ENCODE measurements around the gene ZNF414.

DNA sequence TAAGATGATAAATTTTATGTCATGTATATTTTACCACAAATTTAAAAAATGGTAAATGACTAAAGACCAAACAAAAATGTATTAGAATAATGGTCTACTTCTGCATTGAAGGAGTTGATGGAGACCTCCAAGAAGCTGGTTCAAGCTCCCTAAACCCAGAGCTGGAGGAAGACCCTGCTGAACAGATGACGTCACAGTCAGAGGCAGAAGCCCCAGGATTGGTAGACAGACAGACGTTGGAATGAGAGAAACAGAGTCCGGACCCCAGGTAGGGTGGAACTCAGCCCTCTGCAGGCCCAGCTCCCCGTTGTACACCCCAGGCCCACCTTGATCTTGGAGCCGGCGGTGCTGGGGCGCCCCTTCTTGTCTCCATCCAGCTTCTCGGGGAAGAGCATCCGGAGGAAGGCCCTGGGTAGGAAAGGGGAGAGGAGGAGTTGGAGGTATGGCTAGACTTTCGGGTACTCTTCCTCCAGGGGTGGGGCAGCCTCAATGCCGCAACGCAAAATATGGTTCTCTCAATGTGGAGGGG, 25.7 kb upstream of the ZNF414 start:
- TF ChIP-seq, protein P1, sequence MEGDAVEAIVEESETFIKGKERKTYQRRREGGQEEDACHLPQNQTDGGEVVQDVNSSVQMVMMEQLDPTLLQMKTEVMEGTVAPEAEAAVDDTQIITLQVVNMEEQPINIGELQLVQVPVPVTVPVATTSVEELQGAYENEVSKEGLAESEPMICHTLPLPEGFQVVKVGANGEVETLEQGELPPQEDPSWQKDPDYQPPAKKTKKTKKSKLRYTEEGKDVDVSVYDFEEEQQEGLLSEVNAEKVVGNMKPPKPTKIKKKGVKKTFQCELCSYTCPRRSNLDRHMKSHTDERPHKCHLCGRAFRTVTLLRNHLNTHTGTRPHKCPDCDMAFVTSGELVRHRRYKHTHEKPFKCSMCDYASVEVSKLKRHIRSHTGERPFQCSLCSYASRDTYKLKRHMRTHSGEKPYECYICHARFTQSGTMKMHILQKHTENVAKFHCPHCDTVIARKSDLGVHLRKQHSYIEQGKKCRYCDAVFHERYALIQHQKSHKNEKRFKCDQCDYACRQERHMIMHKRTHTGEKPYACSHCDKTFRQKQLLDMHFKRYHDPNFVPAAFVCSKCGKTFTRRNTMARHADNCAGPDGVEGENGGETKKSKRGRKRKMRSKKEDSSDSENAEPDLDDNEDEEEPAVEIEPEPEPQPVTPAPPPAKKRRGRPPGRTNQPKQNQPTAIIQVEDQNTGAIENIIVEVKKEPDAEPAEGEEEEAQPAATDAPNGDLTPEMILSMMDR (optimal IDR thresholded peaks at IDR 0.05 in 1 of 3, IDR thresholded peaks at IDR 0.05 in 1 of 3, conservative IDR thresholded peaks at IDR 0.05 in 1 of 3; ENCODE audit: extremely low read depth in 1 of 3, insufficient read depth in 2 of 3, low read length in 3 of 3): no peak
- no peak for TF ChIP-seq EZH2 (IDR thresholded peaks at IDR 0.05; ENCODE audit: low read length)
